Neural cell (in vitro differentiated cells): ENCODE results near the gene OBSL1. TPM values are rescaled to one million over a fixed set of nuclear protein-coding genes. Genes with fewer than 3 reads are reported as not detected.

Experiments used
- H2AFZ ChIP-seq: fragments of 200-600, 300-800 bp; sonication (generic), shearing (Covaris generic); 2 replicates; pipeline ENCODE4 v1.6.0; 2014; ENCODE audit warnings: low read depth, mild to moderate bottlenecking, antibody characterized with exemption, low read length, moderate library complexity
- H3F3A ChIP-seq: fragments of 200-600 bp; shearing (Covaris generic); 2 replicates; pipeline ENCODE4 v1.6.1; 2016; ENCODE audit warnings: mild to moderate bottlenecking, moderate library complexity, mixed read lengths, antibody characterized with exemption, low read length; ENCODE audit not compliant: insufficient read depth, poor library complexity, severe bottlenecking
- H3K27ac ChIP-seq: fragments of 200-600, 300-800 bp; sonication (generic), shearing (Covaris generic); 2 replicates; pipeline ENCODE4 v1.5.1; 2014; ENCODE audit warnings: mild to moderate bottlenecking, low read length, moderate library complexity
- H3K27me3 ChIP-seq: fragments of 300-800, 200-600 bp; sonication (generic), shearing (Covaris generic); 2 replicates; pipeline ENCODE4 v1.6.0; 2014; ENCODE audit warnings: mild to moderate bottlenecking, low read depth, low read length, moderate library complexity; ENCODE audit not compliant: insufficient read depth
- H3K36me3 ChIP-seq: fragments of 300-800, 200-600 bp; sonication (generic), shearing (Covaris generic); 2 replicates; pipeline ENCODE4 v1.5.1; 2014; ENCODE audit warnings: mild to moderate bottlenecking, antibody characterized with exemption, low read length, moderate library complexity; ENCODE audit not compliant: insufficient read depth
- H3K4me2 ChIP-seq: fragments of 300-800, 200-600 bp; sonication (generic), shearing (Covaris generic); 2 replicates; pipeline ENCODE4 v1.6.0; 2014; ENCODE audit warnings: mild to moderate bottlenecking, low read length
- H3K4me3 ChIP-seq: fragments of 300-800, 200-600 bp; sonication (generic), shearing (Covaris generic); 2 replicates; pipeline ENCODE4 v1.5.1; 2014; ENCODE audit warnings: mild to moderate bottlenecking, low read length, moderate library complexity
- H3K79me2 ChIP-seq: fragments of 200-600 bp; shearing (Covaris generic); replicated peaks from 2 replicates; pipeline ENCODE4 v1.6.0; 2014; ENCODE audit warnings: mild to moderate bottlenecking, low read length, moderate library complexity; ENCODE audit not compliant: insufficient read depth
- H3K9ac ChIP-seq: fragments of 300-800, 200-600 bp; sonication (generic), shearing (Covaris generic); 2 replicates; pipeline ENCODE4 v1.6.1; 2016; ENCODE audit warnings: mild to moderate bottlenecking, low read length, mixed read lengths
- H3K9me2 ChIP-seq: fragments of 200-600 bp; shearing (Covaris generic); 2 replicates; pipeline ENCODE4 v1.6.1; 2016; ENCODE audit warnings: mild to moderate bottlenecking, low read length, mixed read lengths; ENCODE audit not compliant: insufficient read depth
- H3K9me3 ChIP-seq: fragments of 200-600, 300-800 bp; sonication (generic), shearing (Covaris generic); 2 replicates; pipeline ENCODE4 v1.6.1; 2016; ENCODE audit warnings: mild to moderate bottlenecking, mixed run types, low read length, moderate library complexity, mixed read lengths
- H4K20me1 ChIP-seq: fragments of 200-600 bp; shearing (Covaris generic); 2 replicates; pipeline ENCODE4 v1.6.1; 2016; ENCODE audit warnings: mild to moderate bottlenecking, mixed run types; ENCODE audit not compliant: insufficient read depth
- EP300 ChIP-seq: fragments of 450-650 bp; conservative IDR thresholded peaks from 2 replicates; pipeline ENCODE4 v1.6.1; 2014; ENCODE audit warnings: antibody characterized with exemption, mild to moderate bottlenecking, moderate library complexity; ENCODE audit not compliant: poor library complexity, severe bottlenecking
- EZH2 ChIP-seq: fragments of 200-600, 300-800 bp; shearing (Covaris generic), sonication (generic); IDR thresholded peaks from 2 replicates; pipeline ENCODE4 v1.6.1; 2014; ENCODE audit warnings: antibody characterized with exemption, low read length, borderline replicate concordance, mild to moderate bottlenecking; ENCODE audit not compliant: insufficient read depth, poor library complexity, severe bottlenecking
- MXI1 ChIP-seq: fragments of 450-650 bp; conservative IDR thresholded peaks from 2 replicates; pipeline ENCODE4 v1.6.1; 2014; ENCODE audit warnings: antibody characterized with exemption, mild to moderate bottlenecking; ENCODE audit not compliant: poor library complexity, severe bottlenecking
- POLR2AphosphoS5 ChIP-seq: IDR thresholded peaks from 2 replicates; pipeline ENCODE4 v1.6.1; 2012
- RAD21 ChIP-seq: fragments of 450-650 bp; conservative IDR thresholded peaks from 2 replicates; pipeline ENCODE4 v1.6.1; 2014; ENCODE audit warnings: antibody characterized with exemption, mild to moderate bottlenecking, moderate library complexity
- SMC3 ChIP-seq: fragments of 450-650 bp; conservative IDR thresholded peaks from 2 replicates; pipeline ENCODE4 v1.6.1; 2014; ENCODE audit warnings: antibody characterized with exemption, mild to moderate bottlenecking, moderate library complexity; ENCODE audit not compliant: poor library complexity
- TAF1 ChIP-seq: IDR thresholded peaks from 2 replicates; pipeline ENCODE4 v1.6.1; 2012; ENCODE audit warnings: low read depth
- polyA plus RNA-seq: library from polyadenylated mRNA; depleted of rRNA; stranded (reverse); fragments of >200 nt; gene quantifications from 2 replicates; pipeline ENCODE4 v1.2.3, GENCODE V29; 2014
- TF ChIP-seq, protein P1 (sequence below): IDR thresholded peaks from 2 replicates; pipeline ENCODE4 v1.6.1; 2012; ENCODE audit warnings: borderline replicate concordance
- TF ChIP-seq, protein P2 (sequence below): fragments of 450-650 bp; IDR thresholded peaks from 2 replicates; pipeline ENCODE4 v1.5.1; 2014; ENCODE audit warnings: antibody characterized with exemption, mild to moderate bottlenecking, moderate library complexity; ENCODE audit not compliant: poor library complexity, severe bottlenecking

The OBSL1 gene
- polyA plus RNA-seq, 1 donor from 2014 or later = 59.7 TPM

- Histone ChIP-seq H3F3A (no peaks in the 10 kb centered on the region), H3K36me3 (no peaks in the 10 kb centered on the region), H3K79me2 (no peaks in the 10 kb centered on the region), H3K4me3 (peak overlapping the region; percentile 6), H3K27ac (no peak overlapping the region), H3K9me3 (no peaks in the 10 kb centered on the region), H2AFZ (no peak overlapping the region), H4K20me1 (no peaks in the 10 kb centered on the region), H3K27me3 (peaks cover 7% of the 10 kb centered on the region), H3K4me2 (no peak overlapping the region), H3K9me2 (no peaks in the 10 kb centered on the region), H3K9ac (peak overlapping the region; percentile 22)
- TF ChIP-seq EP300 (no peak), TAF1 (no peak), MXI1 (no peak), EZH2 (no peak), RAD21 (no peak), POLR2AphosphoS5 (no peak), SMC3 (no peak)
- TF ChIP-seq, protein P1, sequence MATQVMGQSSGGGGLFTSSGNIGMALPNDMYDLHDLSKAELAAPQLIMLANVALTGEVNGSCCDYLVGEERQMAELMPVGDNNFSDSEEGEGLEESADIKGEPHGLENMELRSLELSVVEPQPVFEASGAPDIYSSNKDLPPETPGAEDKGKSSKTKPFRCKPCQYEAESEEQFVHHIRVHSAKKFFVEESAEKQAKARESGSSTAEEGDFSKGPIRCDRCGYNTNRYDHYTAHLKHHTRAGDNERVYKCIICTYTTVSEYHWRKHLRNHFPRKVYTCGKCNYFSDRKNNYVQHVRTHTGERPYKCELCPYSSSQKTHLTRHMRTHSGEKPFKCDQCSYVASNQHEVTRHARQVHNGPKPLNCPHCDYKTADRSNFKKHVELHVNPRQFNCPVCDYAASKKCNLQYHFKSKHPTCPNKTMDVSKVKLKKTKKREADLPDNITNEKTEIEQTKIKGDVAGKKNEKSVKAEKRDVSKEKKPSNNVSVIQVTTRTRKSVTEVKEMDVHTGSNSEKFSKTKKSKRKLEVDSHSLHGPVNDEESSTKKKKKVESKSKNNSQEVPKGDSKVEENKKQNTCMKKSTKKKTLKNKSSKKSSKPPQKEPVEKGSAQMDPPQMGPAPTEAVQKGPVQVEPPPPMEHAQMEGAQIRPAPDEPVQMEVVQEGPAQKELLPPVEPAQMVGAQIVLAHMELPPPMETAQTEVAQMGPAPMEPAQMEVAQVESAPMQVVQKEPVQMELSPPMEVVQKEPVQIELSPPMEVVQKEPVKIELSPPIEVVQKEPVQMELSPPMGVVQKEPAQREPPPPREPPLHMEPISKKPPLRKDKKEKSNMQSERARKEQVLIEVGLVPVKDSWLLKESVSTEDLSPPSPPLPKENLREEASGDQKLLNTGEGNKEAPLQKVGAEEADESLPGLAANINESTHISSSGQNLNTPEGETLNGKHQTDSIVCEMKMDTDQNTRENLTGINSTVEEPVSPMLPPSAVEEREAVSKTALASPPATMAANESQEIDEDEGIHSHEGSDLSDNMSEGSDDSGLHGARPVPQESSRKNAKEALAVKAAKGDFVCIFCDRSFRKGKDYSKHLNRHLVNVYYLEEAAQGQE = no peak
- TF ChIP-seq, protein P2, sequence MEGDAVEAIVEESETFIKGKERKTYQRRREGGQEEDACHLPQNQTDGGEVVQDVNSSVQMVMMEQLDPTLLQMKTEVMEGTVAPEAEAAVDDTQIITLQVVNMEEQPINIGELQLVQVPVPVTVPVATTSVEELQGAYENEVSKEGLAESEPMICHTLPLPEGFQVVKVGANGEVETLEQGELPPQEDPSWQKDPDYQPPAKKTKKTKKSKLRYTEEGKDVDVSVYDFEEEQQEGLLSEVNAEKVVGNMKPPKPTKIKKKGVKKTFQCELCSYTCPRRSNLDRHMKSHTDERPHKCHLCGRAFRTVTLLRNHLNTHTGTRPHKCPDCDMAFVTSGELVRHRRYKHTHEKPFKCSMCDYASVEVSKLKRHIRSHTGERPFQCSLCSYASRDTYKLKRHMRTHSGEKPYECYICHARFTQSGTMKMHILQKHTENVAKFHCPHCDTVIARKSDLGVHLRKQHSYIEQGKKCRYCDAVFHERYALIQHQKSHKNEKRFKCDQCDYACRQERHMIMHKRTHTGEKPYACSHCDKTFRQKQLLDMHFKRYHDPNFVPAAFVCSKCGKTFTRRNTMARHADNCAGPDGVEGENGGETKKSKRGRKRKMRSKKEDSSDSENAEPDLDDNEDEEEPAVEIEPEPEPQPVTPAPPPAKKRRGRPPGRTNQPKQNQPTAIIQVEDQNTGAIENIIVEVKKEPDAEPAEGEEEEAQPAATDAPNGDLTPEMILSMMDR = no peak
These were observed 45.7 kb downstream of the OBSL1 start for GRCh38 chr2:219525533-219526232.

DNA sequence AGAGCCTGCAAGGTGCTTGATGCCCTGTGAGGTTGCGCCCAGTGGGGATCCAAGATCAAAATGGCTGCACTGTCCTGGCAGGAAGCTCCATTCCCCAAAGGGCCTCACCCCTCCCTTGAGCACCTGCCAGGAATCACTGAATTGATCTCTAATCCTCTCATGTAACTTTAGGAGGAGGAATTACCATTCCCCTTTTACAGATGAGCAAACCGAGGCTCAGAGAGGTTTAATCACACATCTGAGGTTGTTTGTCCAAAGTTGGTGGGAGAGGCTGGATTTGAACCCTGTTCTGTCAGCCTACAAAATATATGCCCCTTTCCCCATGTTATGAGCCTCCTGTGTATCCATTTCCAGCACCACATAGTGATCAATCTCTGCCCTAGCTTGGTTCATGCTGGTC is 46.5 kb downstream of the OBSL1 start:
- H2AFZ ChIP-seq = no peak overlapping the region
- no peaks in the 10 kb centered on the region for H3K9me3 ChIP-seq
- TF ChIP-seq, protein P2 = no peak
- no peak for TF ChIP-seq POLR2AphosphoS5
- TF ChIP-seq TAF1 = no peak
- TF ChIP-seq EZH2 = no peak
- no peak for TF ChIP-seq EP300
- no peak for TF ChIP-seq SMC3
- TF ChIP-seq MXI1 = no peak
- no peak for TF ChIP-seq RAD21
- TF ChIP-seq, protein P1 = no peak
- no peak overlapping the region for H3K4me3 ChIP-seq
- no peaks in the 10 kb centered on the region for H4K20me1 ChIP-seq
- H3K9ac ChIP-seq = no peak overlapping the region
- H3K27ac ChIP-seq = no peak overlapping the region
- H3K36me3 ChIP-seq = no peaks in the 10 kb centered on the region
- no peak overlapping the region for H3K4me2 ChIP-seq
- H3K27me3 ChIP-seq = peaks cover 7% of the 10 kb centered on the region
- no peaks in the 10 kb centered on the region for H3F3A ChIP-seq
- no peaks in the 10 kb centered on the region for H3K9me2 ChIP-seq
- H3K79me2 ChIP-seq = no peaks in the 10 kb centered on the region
